ENCODE data around the gene TKFC.

Gene TKFC

GRCh38 chr11:61302550-61302949, 30.5 kb upstream of the TKFC start:
- peaks cover 96% of the 10 kb centered on the region for H3K36me3 ChIP-seq (ENCODE audit: insufficient read depth, low read length)
- no peak overlapping the region for H3K4me3 ChIP-seq (ENCODE audit: low read length)
- H2AFZ ChIP-seq (ENCODE audit: low read depth, low read length): no peak overlapping the region
- peaks cover 16% of the 10 kb centered on the region for H3K4me1 ChIP-seq (ENCODE audit: insufficient read depth, low read length)
- no peaks in the 10 kb centered on the region for H3K27me3 ChIP-seq (ENCODE audit: insufficient read depth, low read length)
- peaks cover 4% of the 10 kb centered on the region for H3K9me3 ChIP-seq (ENCODE audit: low read length)

- H3K36me3 ChIP-seq (ENCODE audit: insufficient read depth, low read length): peaks cover 96% of the 10 kb centered on the region
- H3K9me3 ChIP-seq (ENCODE audit: low read length): peaks cover 4% of the 10 kb centered on the region
- H3K27me3 ChIP-seq (ENCODE audit: insufficient read depth, low read length): no peaks in the 10 kb centered on the region
- H2AFZ ChIP-seq (ENCODE audit: low read depth, low read length): no peak overlapping the region
- no peak overlapping the region for H3K4me3 ChIP-seq (ENCODE audit: low read length)
- peaks cover 5% of the 10 kb centered on the region for H3K4me1 ChIP-seq (ENCODE audit: insufficient read depth, low read length)
Measured at GRCh38 chr11:61303725-61304124, 29.3 kb upstream of the TKFC start.

- Histone ChIP-seq H2AFZ (ENCODE audit: low read depth, low read length) (no peak overlapping the region), H3K4me1 (ENCODE audit: insufficient read depth, low read length) (no peaks in the 10 kb centered on the region), H3K36me3 (ENCODE audit: insufficient read depth, low read length) (peaks cover 96% of the 10 kb centered on the region), H3K4me3 (ENCODE audit: low read length) (no peak overlapping the region), H3K9me3 (ENCODE audit: low read length) (peaks cover 3% of the 10 kb centered on the region), H3K27me3 (ENCODE audit: insufficient read depth, low read length) (no peaks in the 10 kb centered on the region)
Measured at GRCh38 chr11:61305417-61305816, 27.6 kb upstream of the TKFC start.

- peaks cover 96% of the 10 kb centered on the region for H3K36me3 ChIP-seq (ENCODE audit: insufficient read depth, low read length)
Measured at GRCh38 chr11:61306221-61306620, 26.8 kb upstream of the TKFC start.

GRCh38 chr11:61307354-61307753, 25.7 kb upstream of the TKFC start:
- Histone ChIP-seq H3K4me1 (ENCODE audit: insufficient read depth, low read length) (no peaks in the 10 kb centered on the region), H3K36me3 (ENCODE audit: insufficient read depth, low read length) (peaks cover 96% of the 10 kb centered on the region), H3K4me3 (ENCODE audit: low read length) (no peak overlapping the region), H3K27me3 (ENCODE audit: insufficient read depth, low read length) (no peaks in the 10 kb centered on the region), H3K9me3 (ENCODE audit: low read length) (no peaks in the 10 kb centered on the region), H2AFZ (ENCODE audit: low read depth, low read length) (no peak overlapping the region)

More at GRCh38 chr11:61306221-61306620, 26.8 kb upstream of the TKFC start:
- Histone ChIP-seq H3K4me3 (ENCODE audit: low read length) (no peak overlapping the region), H3K27me3 (ENCODE audit: insufficient read depth, low read length) (no peaks in the 10 kb centered on the region), H2AFZ (ENCODE audit: low read depth, low read length) (no peak overlapping the region), H3K9me3 (ENCODE audit: low read length) (no peaks in the 10 kb centered on the region), H3K4me1 (ENCODE audit: insufficient read depth, low read length) (no peaks in the 10 kb centered on the region)

- no peaks in the 10 kb centered on the region for H3K9me3 ChIP-seq (ENCODE audit: low read length)
- no peak overlapping the region for H3K4me3 ChIP-seq (ENCODE audit: low read length)
- H3K27me3 ChIP-seq (ENCODE audit: insufficient read depth, low read length): no peaks in the 10 kb centered on the region
- H3K36me3 ChIP-seq (ENCODE audit: insufficient read depth, low read length): peaks cover 97% of the 10 kb centered on the region
- no peak overlapping the region for H2AFZ ChIP-seq (ENCODE audit: low read depth, low read length)
- no peaks in the 10 kb centered on the region for H3K4me1 ChIP-seq (ENCODE audit: insufficient read depth, low read length)
Measured at GRCh38 chr11:61309141-61309540, 23.9 kb upstream of the TKFC start.

GRCh38 chr11:61309739-61310138, 23.3 kb upstream of the TKFC start:
- Histone ChIP-seq H2AFZ (ENCODE audit: low read depth, low read length) (no peak overlapping the region), H3K27me3 (ENCODE audit: insufficient read depth, low read length) (no peaks in the 10 kb centered on the region), H3K9me3 (ENCODE audit: low read length) (no peaks in the 10 kb centered on the region), H3K4me3 (ENCODE audit: low read length) (no peak overlapping the region), H3K36me3 (ENCODE audit: insufficient read depth, low read length) (peaks cover 98% of the 10 kb centered on the region), H3K4me1 (ENCODE audit: insufficient read depth, low read length) (no peaks in the 10 kb centered on the region)

- no peaks in the 10 kb centered on the region for H3K27me3 ChIP-seq (ENCODE audit: insufficient read depth, low read length)
- peaks cover 95% of the 10 kb centered on the region for H3K36me3 ChIP-seq (ENCODE audit: insufficient read depth, low read length)
- H3K4me3 ChIP-seq (ENCODE audit: low read length): no peak overlapping the region
Measured at GRCh38 chr11:61310749-61311148, 22.3 kb upstream of the TKFC start.

GRCh38 chr11:61315260-61315659, 17.8 kb upstream of the TKFC start:
- Histone ChIP-seq H3K4me3 (ENCODE audit: low read length) (no peak overlapping the region), H3K4me1 (ENCODE audit: insufficient read depth, low read length) (no peaks in the 10 kb centered on the region), H3K9me3 (ENCODE audit: low read length) (no peaks in the 10 kb centered on the region), H3K27me3 (ENCODE audit: insufficient read depth, low read length) (no peaks in the 10 kb centered on the region), H2AFZ (ENCODE audit: low read depth, low read length) (no peak overlapping the region), H3K36me3 (ENCODE audit: insufficient read depth, low read length) (peaks cover 82% of the 10 kb centered on the region)

More at GRCh38 chr11:61310749-61311148, 22.3 kb upstream of the TKFC start:
- Histone ChIP-seq H3K9me3 (ENCODE audit: low read length) (no peaks in the 10 kb centered on the region), H2AFZ (ENCODE audit: low read depth, low read length) (no peak overlapping the region), H3K4me1 (ENCODE audit: insufficient read depth, low read length) (no peaks in the 10 kb centered on the region)

- peaks cover 84% of the 10 kb centered on the region for H3K36me3 ChIP-seq (ENCODE audit: insufficient read depth, low read length)
Measured at GRCh38 chr11:61325649-61326414, 7.2 kb upstream of the TKFC start.

GRCh38 chr11:61327669-61328071, 5.4 kb upstream of the TKFC start:
- no peak overlapping the region for H3K4me3 ChIP-seq (ENCODE audit: low read length)
- H3K27me3 ChIP-seq (ENCODE audit: insufficient read depth, low read length): no peaks in the 10 kb centered on the region
- H3K4me1 ChIP-seq (ENCODE audit: insufficient read depth, low read length): peaks cover 14% of the 10 kb centered on the region
- H2AFZ ChIP-seq (ENCODE audit: low read depth, low read length): no peak overlapping the region
- H3K9me3 ChIP-seq (ENCODE audit: low read length): no peaks in the 10 kb centered on the region
- peaks cover 67% of the 10 kb centered on the region for H3K36me3 ChIP-seq (ENCODE audit: insufficient read depth, low read length)

More at GRCh38 chr11:61325649-61326414, 7.2 kb upstream of the TKFC start:
- no peaks in the 10 kb centered on the region for H3K9me3 ChIP-seq (ENCODE audit: low read length)
- H3K27me3 ChIP-seq (ENCODE audit: insufficient read depth, low read length): no peaks in the 10 kb centered on the region
- no peaks in the 10 kb centered on the region for H3K4me1 ChIP-seq (ENCODE audit: insufficient read depth, low read length)
- H2AFZ ChIP-seq (ENCODE audit: low read depth, low read length): no peak overlapping the region
- H3K4me3 ChIP-seq (ENCODE audit: low read length): no peak overlapping the region

- H3K4me1 ChIP-seq (ENCODE audit: insufficient read depth, low read length): peaks cover 14% of the 10 kb centered on the region
- peaks cover 60% of the 10 kb centered on the region for H3K36me3 ChIP-seq (ENCODE audit: insufficient read depth, low read length)
- no peak overlapping the region for H2AFZ ChIP-seq (ENCODE audit: low read depth, low read length)
- no peak overlapping the region for H3K4me3 ChIP-seq (ENCODE audit: low read length)
- no peaks in the 10 kb centered on the region for H3K27me3 ChIP-seq (ENCODE audit: insufficient read depth, low read length)
- no peaks in the 10 kb centered on the region for H3K9me3 ChIP-seq (ENCODE audit: low read length)
Measured at GRCh38 chr11:61328351-61328750, 4.7 kb upstream of the TKFC start.

GRCh38 chr11:61329871-61330270, 3.2 kb upstream of the TKFC start:
- H2AFZ ChIP-seq (ENCODE audit: low read depth, low read length): no peak overlapping the region
- H3K27me3 ChIP-seq (ENCODE audit: insufficient read depth, low read length): no peaks in the 10 kb centered on the region
- H3K9me3 ChIP-seq (ENCODE audit: low read length): no peaks in the 10 kb centered on the region
- H3K4me1 ChIP-seq (ENCODE audit: insufficient read depth, low read length): peaks cover 26% of the 10 kb centered on the region
- no peak overlapping the region for H3K4me3 ChIP-seq (ENCODE audit: low read length)
- peaks cover 48% of the 10 kb centered on the region for H3K36me3 ChIP-seq (ENCODE audit: insufficient read depth, low read length)

- Histone ChIP-seq H3K9me3 (ENCODE audit: low read length) (no peaks in the 10 kb centered on the region), H3K4me1 (ENCODE audit: insufficient read depth, low read length) (peaks cover 35% of the 10 kb centered on the region), H3K36me3 (ENCODE audit: insufficient read depth, low read length) (peaks cover 31% of the 10 kb centered on the region), H3K27me3 (ENCODE audit: insufficient read depth, low read length) (no peaks in the 10 kb centered on the region), H2AFZ (ENCODE audit: low read depth, low read length) (no peak overlapping the region), H3K4me3 (ENCODE audit: low read length) (peak overlapping the region; percentile 89)
Measured at GRCh38 chr11:61331651-61332050, 1.4 kb upstream of the TKFC start.
